ENCODE measurements around the gene TMC8. TPM values are rescaled to one million over a fixed set of nuclear protein-coding genes. Genes with fewer than 3 reads are reported as not detected.

The TMC8 gene
- total and polyA plus RNA-seq, 2 of the 8 experiments (the other 6 are each of a cell fraction or from before 2014, with no cell fraction given) = 1.00 to 2.8 TPM

DNA sequence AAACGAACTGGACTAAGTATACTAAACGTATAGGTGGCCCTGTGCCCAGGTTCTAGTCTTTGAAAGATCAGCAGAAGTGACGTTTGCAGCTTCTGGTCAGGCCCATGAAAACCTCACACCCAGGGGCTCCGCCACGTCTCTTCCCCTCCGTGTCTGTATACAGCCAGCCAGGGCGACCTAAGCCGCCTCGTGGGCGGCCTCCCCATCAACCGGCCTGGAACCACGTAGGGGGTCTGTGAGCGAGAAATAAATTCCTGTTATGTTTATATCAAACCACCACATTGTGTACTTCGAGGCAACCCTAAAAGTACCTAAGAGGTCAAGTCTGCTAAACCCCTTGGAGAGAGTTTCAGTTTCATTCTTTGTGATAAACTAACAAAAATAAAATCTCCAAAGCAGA, 49.5 kb downstream of the TMC8 start:
- WGBS, 2 experiments (ENCODE audit: extremely low coverage in 1 of 2, insufficient coverage in 1 of 2, insufficient read length in 1 of 2, insufficient replicate concordance in 2 of 2, low coverage in 1 of 2, low lambda C conversion rate in 2 of 2, missing lambda C conversion rate in 1 of 2) = 92% methylated on average over 14 of the region's 14 CpGs; no CpG with 5 or more reads in 1 of the 2 experiments
- CTCF ChIA-PET (ENCODE audit: partially characterized antibody) = interaction anchor here (1.3 to 10.0 kb wide), 2 partner anchors 39 to 43 kb away, joined by 3 to 87 read pairs; no protein-coding TSS in a partner anchor
- no peak for TF ChIP-seq KDM5A (IDR thresholded peaks at IDR 0.05; ENCODE audit: low read length)
- TF ChIP-seq KDM4A (IDR thresholded peaks at IDR 0.05; ENCODE audit: low read depth, low read length, severe bottlenecking) = no peak
- TF ChIP-seq RBBP5 (IDR thresholded peaks at IDR 0.05; ENCODE audit: borderline replicate concordance, low read depth, low read length) = no peak
- TF ChIP-seq POLR2AphosphoS5 (IDR thresholded peaks at IDR 0.05; ENCODE audit: low read depth, low read length) = no peak

More for the DNA sequence above, 49.5 kb downstream of the TMC8 start:
- Histone ChIP-seq H3K9me3 (ENCODE audit: insufficient read depth in 2 of 2, low read depth in 1 of 2, low read length in 1 of 2) (no peaks in the 10 kb centered on the region), H2BK120ac (replicated peaks; ENCODE audit: low read depth, low read length) (no peak overlapping the region), H3K27ac (ENCODE audit: low read depth, low read length) (no peak overlapping the region), H4K91ac (replicated peaks; ENCODE audit: insufficient read length, low read length) (no peak overlapping the region), H3K79me2 (ENCODE audit: control insufficient read depth in 1 of 2, insufficient read depth in 2 of 2, low read length in 2 of 2) (peaks cover 0 to 10% of the 10 kb centered on the region in 2 experiments; a peak in 2 of 4 replicates), H3K4me3 (ENCODE audit: extremely low read depth in 1 of 4, insufficient read depth in 2 of 4, low read depth in 3 of 4, low read length in 4 of 4) (no peak overlapping the region), H3K23me2 (ENCODE audit: low read depth, low read length) (no peaks in the 10 kb centered on the region), H2BK5ac (ENCODE audit: low read depth, low read length) (no peak overlapping the region), H4K5ac (ENCODE audit: insufficient read length, low read depth, low read length) (no peak overlapping the region), H3K36me3 (ENCODE audit: control insufficient read depth in 2 of 4, insufficient read depth in 4 of 4, low read length in 3 of 4) (peaks cover 31 to 78% (median 54%) of the 10 kb centered on the region in 4 experiments), H3K18ac (ENCODE audit: extremely low read depth, low read length) (no peak overlapping the region), H3K14ac (ENCODE audit: insufficient read length) (no peak overlapping the region), H2BK12ac (ENCODE audit: low read depth, low read length) (no peak overlapping the region), H3K27me3 (replicated peaks in 1 of 4; ENCODE audit: control insufficient read depth in 3 of 4, extremely low read depth in 1 of 4, insufficient read depth in 3 of 4, low read length in 3 of 4) (no peaks in the 10 kb centered on the region; a peak in 1 of 7 replicates), H4K8ac (ENCODE audit: extremely low read depth, insufficient read depth, low read length) (no peak overlapping the region), H2AFZ (ENCODE audit: low read length) (no peak overlapping the region), H3K4me2 (ENCODE audit: insufficient read depth in 1 of 2, low read depth in 2 of 2, low read length in 2 of 2) (no peak overlapping the region), H3K56ac (replicated peaks; ENCODE audit: insufficient read length, low read depth, low read length) (no peak overlapping the region), H3K9ac (replicated peaks in 1 of 4; ENCODE audit: extremely low read depth in 1 of 4, low read depth in 3 of 4, low read length in 3 of 4) (no peak overlapping the region), H3K4me1 (replicated peaks in 1 of 4; ENCODE audit: control insufficient read depth in 3 of 4, insufficient read depth in 4 of 4, low read length in 3 of 4) (peaks cover 0 to 8% (median 2%) of the 10 kb centered on the region in 4 experiments; a peak in 6 of 7 replicates), H3K79me1 (ENCODE audit: low read depth, low read length) (peaks cover 8% of the 10 kb centered on the region), H3K4ac (replicated peaks; ENCODE audit: insufficient read length, low read depth, low read length) (no peak overlapping the region), H4K20me1 (replicated peaks in 1 of 2; ENCODE audit: control insufficient read depth in 1 of 2, insufficient read depth in 2 of 2, low read length in 2 of 2) (peaks cover 10 to 16% of the 10 kb centered on the region in 2 experiments), H3K23ac (ENCODE audit: insufficient read length) (no peak overlapping the region), H2AK5ac (ENCODE audit: low read depth, low read length) (no peak overlapping the region), H2BK15ac (ENCODE audit: low read length) (no peak overlapping the region), H2BK20ac (ENCODE audit: low read length) (no peak overlapping the region)
- DNase-seq (ENCODE audit: low read depth in 1 of 2, low spot score in 2 of 2) (no peak), FAIRE-seq (no peak)
- POLR2A ChIA-PET (ENCODE audit: partially characterized antibody) = interaction anchor here (0.8 to 1.9 kb wide), 3 partner anchors 10 to 53 kb away, joined by 3 to 8 read pairs (median 4); no protein-coding TSS in a partner anchor

All from H1 (cell line).